NCI-H510A treated with DMSO at 0.1 percent for 48 hours (cell line): ENCODE measurements around the gene YPEL3.
"Not testable (repeated sequence)": the region's sequence is repeated elsewhere in the genome, so short reads cannot be mapped to it uniquely, and the experiment has no call there.

ENCODE experiments used
- DNase-seq: peaks from one replicate; lab custom pipeline; 2025; lab: John Stamatoyannopoulos, UW

Gene YPEL3

DNA sequence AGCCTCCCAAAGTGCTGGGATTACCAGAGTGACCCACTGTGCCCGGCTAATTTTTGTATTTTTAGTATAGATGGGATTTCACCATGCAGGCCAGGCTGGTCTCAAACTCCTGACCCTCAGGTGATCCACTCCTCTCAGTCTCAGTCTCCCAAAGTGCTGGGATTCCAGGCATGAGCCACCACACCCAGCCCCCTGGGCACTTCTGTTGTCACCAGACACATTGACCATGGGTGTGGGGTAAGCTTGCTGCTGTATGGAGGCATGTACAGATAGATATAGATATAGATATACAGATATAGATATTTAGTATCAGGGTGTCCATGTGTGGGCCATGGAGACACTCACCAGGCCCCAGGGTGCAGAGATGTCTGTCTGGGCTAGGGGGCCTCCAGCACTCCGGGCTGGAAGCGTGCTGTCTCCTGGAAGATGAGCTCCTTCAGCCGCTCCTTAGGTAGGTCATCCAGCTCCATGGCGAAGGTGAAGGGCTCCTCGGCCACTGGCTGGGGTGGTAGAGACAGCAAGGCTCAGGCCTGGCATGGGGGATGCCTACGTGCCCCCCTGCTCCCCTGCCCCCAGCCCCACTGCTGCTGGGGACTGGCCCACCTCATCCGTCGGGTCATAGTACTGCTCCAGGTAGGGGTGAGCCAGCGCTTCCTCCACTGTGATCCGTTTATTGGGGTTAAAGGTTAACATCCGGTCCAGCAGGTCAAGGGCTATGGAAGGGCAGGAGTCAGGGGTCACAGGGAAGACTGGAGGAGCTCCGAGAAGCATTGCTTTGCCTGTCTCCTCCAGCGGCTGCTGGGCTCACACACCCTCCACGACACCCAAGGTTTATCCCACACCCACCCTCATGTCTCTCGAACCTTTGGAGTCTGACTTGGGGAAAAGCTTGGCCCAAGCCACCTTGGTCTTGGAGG, 20.5 kb upstream of the YPEL3 start:
- DNase-seq, result no peak

DNA sequence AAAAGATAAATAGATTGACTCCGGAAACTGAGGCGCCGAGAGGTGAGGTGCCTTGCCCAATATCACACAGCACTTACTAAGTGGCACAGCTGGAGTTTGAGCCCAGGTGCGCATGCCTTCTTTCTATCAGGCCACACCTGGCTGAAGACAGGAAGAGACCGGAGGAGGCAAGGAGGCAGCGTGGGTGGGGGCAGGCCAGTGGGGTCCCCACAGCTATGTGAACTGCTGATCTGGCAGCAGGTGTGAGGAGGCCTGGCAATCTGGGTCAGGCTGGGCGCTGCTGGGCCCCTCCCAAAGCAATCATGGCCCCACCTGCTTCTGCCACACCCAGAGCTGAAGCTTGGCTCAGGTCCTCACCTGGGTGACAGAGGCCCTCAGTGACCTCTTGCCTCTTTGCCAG, 19.2 kb upstream of the YPEL3 start:
- peak; percentile 77 for DNase-seq

DNA sequence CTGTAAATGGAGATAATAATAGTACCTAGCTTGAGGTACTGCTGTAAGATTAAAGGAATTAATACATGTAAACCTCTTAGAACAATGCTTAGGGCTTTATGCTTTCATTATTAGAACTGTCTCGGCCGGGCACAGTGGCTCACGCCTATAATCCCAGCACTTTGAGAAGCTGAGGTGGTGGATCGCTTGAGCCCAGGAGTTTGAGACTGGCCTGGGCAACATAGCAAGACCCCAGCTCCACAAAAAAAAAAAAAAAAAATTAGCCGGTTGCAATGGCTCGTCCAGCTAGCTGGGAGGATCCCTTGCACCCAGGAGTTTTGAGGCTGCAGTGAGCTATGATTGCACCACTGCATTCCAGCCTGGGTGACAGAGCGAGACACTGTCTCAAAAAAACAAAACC, 18.8 kb upstream of the YPEL3 start:
- not testable (repeated sequence) for DNase-seq

- no peak for DNase-seq
These were observed 18.4 kb upstream of the YPEL3 start for GRCh38 chr16:30114411-30114810.

- DNase-seq, result no peak
These were observed 17.8 kb upstream of the YPEL3 start for GRCh38 chr16:30113711-30114333.

GRCh38 chr16:30113031-30113710, 17.2 kb upstream of the YPEL3 start, which contains the start of gene GDPD3:
Gene GDPD3, minus strand, starts transcription at chr16:30113537. Its CDS starts 59 bp downstream, at chr16:30113478.
- DNase-seq, result no peak

DNA sequence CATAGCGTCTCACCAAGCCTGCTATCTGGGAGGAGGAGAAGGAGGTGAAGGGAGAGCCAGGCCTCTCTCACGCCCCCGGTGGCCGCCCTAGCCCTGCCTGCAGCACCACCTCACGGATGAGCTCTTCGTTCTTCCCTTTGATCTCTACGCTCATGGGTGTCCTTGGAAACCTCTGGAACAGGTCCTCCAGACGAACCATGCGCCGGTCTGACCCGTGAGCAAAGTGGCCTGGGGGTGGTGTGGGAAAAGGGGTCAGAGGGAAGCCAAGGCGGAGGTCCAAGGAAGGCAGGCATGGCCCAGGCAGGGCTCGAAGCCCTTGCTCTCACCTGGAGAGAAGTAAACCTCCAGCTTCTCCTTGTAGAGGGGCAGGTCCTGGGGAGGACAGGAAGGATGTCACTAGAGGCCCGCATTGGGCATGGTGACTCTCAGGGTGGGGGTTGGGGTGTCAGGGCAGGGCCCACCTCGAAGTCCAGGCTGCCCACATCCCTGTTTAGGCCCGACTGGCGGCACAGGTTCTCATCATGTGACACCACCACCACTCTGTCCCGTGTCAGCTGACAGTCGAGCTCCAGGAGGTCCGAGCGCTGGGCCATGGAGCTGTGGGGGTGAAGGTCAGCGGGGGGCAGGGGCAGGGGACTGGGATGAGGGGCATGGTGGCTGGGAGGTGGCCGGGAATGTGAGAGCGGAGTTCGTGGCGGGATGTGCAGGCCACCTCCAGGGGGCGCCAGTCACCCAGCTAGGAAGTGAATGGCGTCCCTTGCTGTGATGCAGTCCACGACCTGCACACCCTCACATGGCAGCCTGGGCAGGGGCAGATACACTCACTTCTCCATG, 16.4 kb upstream of the YPEL3 start:
- DNase-seq, result peak; percentile 24

- DNase-seq, result no peak
These were observed 14.6 kb upstream of the YPEL3 start for GRCh38 chr16:30110661-30111060.

DNA sequence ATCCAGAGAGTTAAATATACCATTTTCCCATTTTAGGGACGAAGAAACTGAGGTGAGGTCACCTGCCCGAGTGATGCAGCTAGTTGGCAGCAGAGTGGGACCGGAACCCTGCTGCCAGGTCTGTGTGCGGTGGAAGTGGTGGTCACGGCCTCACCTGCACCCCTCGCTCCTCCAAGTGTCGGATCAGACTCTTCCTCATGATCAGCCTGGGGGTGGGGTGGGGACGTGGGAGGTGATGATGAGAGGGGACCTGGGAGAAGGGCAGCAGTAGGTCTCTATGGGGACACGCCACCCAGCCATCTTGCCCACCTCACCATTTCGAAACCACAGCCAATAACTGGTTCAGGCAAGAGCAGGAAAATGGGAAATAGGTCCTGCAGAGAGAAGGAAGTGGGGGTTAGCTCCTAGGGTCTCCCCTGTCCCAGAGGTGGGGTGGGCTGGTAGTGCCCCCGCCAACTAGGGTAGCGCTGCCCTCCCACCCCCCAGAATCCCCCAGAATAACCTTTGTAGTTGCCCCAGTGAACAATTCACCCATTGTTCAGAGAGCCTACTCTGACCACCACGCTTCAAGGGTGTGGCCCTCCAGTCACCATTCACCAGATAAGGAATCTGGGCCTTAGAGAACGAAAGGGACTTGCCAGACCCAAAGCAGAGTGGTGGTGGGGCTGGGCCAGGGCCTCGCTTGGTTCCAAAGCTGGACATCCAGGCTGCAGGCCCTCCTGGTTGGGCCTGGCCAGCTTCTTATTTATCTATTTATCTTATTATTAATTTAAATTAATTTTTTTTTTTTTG, 12.2 kb upstream of the YPEL3 start:
- DNase-seq, result no peak

DNA sequence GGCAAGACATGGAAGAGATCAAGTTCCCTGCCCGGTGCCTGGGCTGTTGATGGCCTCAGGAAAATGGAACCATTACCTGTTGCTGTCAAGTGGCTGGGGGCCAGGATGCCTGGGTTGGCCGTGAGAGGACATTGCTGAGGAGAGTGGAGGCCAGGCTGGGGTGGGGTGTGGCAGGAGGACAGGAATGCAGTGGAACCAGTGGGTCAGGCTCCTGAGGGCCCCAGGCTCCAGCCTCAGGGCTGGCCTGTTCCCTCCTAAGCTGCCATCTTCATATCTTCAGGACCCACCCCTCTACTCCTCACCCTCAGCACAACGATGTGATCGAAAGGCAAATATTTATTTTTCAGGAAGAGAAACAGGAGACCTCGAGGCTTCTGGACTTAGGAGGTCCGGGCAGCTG, 8.5 kb upstream of the YPEL3 start:
- peak; percentile 63 for DNase-seq

DNA sequence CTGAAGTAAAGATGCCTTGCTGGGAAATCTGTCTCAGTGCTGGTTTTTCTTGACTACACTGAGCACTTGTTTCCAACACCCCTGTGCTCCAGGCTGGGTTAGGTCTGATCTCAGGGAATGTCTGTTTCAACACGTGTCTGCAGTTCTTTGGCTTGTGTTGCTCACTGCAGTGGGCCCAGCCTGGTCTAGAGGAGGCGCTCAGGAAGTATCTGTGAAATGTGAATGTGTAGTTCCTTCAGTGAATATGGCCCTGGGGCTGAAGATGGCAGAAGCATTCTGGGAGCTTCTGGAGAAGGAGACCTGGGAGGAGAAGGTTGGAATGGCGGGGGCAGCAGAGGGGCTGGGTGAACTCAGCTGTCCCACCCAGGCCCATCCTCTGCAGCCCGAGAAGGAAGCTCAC, 8.1 kb upstream of the YPEL3 start:
- no peak for DNase-seq

DNA sequence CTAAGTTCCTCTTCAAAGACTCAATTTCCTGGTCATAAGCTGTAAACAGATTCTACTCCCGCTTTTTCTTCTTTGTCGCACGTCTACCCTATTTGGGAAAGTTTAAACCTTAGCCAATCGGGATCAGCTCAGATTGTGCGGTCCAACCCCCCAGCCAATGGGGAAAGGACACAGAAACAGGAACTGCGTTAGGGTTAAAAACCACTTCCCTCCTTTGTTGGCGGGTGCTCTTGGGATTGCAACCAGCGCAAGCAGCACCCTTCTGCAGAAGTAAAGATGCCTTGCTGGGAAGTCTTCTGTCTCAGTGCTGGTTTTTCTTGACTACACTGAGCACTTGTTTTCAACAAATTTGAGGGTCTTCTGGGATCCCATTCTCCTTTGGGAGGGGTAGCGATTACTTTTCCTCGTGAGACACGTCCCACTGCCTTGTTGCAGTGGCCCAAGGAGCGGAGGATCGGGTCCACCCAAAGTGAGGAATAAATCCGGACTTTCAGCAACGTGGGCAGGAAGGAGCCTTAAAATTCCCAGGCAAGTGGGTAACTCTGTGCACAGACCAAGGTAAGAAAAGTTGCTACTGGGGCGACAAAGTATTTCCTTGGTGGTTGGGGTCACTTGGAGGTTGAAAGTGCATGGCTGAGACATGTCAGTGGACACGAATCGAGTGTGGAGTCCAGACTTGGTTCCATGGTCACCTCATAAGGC, 1.0 kb upstream of the YPEL3 start:
- DNase-seq, result no peak

DNA sequence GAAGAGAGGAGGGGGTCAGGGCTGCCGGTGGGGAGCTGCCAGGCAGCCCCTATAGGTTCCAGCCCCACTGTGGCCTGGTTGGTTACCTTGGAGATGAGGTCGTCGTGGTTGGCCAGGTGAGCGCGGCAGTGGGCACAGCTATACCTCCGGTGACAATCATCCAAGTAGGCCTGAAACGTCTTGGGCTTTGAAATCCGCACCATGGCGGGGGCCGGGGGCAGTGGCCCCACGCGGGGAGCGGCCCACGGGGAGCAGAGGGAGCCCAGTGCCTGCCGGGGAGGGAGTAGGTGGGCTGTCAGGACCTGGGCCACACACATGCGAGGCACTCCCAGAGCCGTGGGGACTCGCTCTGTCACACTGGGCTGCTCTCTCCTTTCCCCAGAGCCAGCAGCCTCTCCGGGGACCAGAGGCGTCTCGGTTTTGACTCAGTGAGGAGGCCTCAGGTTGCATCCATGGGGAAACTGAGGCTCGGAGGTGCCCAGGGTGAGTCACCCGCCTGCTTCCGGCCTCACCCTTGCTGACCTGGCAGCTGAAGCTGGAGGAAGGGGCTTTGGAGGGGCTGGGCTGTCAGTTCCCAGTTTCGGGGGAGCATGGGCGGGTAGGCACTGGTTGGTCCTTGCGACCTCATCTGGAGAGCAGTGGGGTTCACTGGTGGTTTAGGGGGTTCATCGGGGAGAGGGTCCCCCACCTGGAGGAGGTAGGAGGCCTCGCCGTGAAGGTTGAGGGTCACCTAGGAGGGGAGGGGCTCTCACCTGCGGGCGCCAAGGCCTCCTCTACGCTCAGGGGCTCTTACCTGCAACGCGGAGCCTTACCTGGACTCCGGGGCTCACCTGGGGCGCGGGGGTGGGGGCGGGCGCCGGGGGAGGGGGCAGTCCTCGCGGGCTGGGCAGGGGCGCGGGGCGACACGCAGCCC, 591 bp downstream of the YPEL3 start:
- no peak for DNase-seq

DNA sequence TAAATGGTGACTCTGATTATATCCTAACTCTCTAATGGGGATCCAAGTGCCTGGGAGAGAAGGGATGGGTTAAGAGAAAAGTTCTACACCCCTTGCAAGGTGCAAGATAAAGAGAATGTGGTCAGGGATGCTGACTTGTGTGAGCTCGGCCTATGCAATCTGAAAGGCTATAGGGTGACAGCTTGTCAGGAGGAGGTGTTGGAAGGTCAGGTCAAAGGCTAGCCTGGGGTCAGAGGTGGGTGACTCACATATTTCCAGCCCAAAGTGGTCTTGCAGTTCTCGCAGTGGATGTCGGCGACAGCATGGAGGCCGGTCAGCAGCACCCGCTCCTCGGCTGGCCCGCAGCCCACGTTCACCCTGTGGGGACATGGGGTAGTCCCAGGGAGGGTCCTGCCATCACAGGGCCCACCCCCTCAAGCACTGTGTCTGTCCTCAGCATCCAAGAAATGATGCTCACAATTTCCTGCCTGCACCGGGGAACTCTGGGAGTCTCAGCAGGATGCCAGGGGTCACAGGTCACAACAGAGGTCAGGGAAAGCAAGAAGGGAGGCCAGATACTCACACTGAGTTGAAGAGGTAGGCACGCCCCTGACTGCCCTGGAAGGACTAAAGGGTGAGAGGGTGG, 1.4 kb downstream of the YPEL3 start:
- no peak for DNase-seq

DNA sequence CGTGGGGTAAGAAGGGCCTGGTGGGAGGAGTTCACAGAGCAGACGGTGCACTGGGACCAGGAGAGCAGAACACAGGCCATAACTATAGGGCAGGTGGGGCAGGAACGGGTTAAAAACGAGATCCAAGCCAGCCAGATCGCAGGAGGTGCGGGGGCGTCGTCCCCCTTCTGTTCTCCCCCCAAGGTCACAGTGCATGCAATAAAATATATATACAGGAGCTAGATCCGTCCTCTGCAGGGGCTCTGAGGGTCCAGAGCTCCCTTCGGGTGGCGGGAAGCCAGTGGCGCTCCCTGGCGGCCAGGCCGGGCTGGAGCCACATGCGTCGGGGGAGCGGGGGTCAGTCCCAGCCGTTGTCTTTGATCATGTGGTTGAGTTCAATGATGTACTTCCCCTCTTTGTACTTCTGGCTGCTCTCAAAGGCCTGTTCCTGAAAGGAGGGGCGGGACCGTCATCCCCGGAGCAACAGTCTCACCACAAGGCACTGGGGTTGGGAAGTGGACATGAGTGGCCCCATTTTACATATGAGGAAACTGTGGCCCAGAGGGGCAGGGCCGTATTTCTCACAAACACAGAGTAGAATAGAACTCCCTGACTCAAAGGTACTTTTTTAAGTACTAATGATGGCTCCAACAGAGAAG, 3.5 kb downstream of the YPEL3 start:
- DNase-seq, result peak; percentile 92

DNA sequence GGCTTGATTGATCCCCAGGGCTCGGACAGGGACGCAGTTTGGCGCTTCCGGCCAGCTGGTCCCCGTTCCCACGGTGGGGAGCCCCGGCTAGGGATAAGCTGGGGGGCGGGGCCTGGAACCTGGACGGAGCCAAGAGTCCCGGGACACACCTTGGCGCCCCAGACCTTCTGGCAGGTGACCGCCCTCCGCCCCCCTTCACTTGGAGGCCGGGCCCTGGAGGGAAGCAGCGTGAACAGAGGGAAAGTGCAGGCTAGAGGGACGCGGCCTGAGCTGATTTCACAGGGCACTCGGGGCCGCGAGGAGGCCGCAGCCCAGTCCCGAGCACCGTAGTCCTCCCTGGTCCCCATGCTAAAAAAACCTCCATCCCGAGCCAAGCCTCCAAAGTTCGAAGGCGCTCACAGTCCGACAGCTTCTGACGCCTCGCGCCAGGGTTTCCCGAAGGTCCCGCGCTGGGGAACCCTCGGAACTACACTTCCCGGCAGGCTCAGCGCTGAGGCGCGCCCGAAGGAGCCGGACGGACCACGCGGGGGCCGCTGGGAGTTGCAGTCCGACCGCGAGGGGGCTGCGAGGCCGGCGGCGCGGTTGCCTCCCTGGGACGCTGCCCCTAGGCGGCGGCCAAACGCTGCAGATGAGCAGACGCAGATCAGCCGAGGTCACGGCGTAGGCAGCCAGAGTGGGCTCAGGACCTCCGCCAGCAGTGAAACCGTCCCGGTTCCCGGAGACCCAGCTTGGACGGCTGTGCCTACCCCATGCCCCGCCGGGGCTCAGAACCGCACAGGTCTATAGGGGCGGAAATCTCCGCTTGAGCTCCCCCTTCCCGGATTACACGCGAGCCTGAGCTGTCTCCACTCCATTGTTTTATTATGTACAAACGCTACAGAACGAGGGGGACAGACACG, 4.3 kb downstream of the YPEL3 start, which contains the start of gene TBX6:
Gene TBX6, minus strand, starts transcription at position 451 of the 899 bp plus-strand sequence. CDS start 731 bp downstream, outside the sequence.
- peak; percentile 94 for DNase-seq
